CD14-positive monocyte (primary cell): ENCODE data around the gene SLC28A3. TPM values are rescaled to one million over a fixed set of nuclear protein-coding genes. Genes with fewer than 3 reads are reported as not detected.

ENCODE experiments used
- DNase-seq, 3 donors: peaks; one replicate each; pipeline ENCODE4 v3.0.0-alpha.2; 2011 to 2022
- H2AFZ ChIP-seq: 2 replicates; pipeline ENCODE4 v1.6.0; 2012; ENCODE audit warnings: mild to moderate bottlenecking, low read depth, low read length, inconsistent platforms; ENCODE audit not compliant: insufficient read depth, poor library complexity, severe bottlenecking
- H3K27ac ChIP-seq, 2 donors: 1 replicate in 1 of 2; 2 replicates in 1 of 2; pipeline ENCODE4 v1.5.1; 2012 to 2013; ENCODE audit warnings: low read length in 2 of 2, control low read depth in 1 of 2, inconsistent platforms in 1 of 2, low read depth in 1 of 2, mild to moderate bottlenecking in 1 of 2
- H3K27me3 ChIP-seq, 2 donors: one replicate each; pipeline versions ENCODE4 v1.6.0 to v1.6.1; 2011 to 2013; ENCODE audit warnings: low read length in 2 of 2; ENCODE audit not compliant: control insufficient read depth in 2 of 2, insufficient read depth in 2 of 2
- H3K36me3 ChIP-seq, 2 donors: replicated peaks in 1 of 2; 1 replicate in 1 of 2; 2 replicates in 1 of 2; pipeline versions ENCODE4 v1.5.1 to v1.6.1; 2012 to 2013; ENCODE audit warnings: low read length in 2 of 2, control low read depth in 1 of 2, inconsistent platforms in 1 of 2, mild to moderate bottlenecking in 1 of 2; ENCODE audit not compliant: insufficient read depth in 2 of 2, control insufficient read depth in 1 of 2
- H3K4me1 ChIP-seq, 2 donors: 1 replicate in 1 of 2; 2 replicates in 1 of 2; pipeline versions ENCODE4 v1.5.1 to v1.6.1; 2012 to 2013; ENCODE audit warnings: low read length in 2 of 2, control low read depth in 1 of 2, inconsistent platforms in 1 of 2, mild to moderate bottlenecking in 1 of 2, moderate library complexity in 1 of 2; ENCODE audit not compliant: insufficient read depth in 2 of 2, control insufficient read depth in 1 of 2
- H3K4me2 ChIP-seq: replicated peaks from 2 replicates; pipeline ENCODE3; 2012; ENCODE audit warnings: low read length, moderate library complexity, mild to moderate bottlenecking; ENCODE audit not compliant: poor library complexity, severe bottlenecking; ENCODE audit errors: extremely low read depth
- H3K4me3 ChIP-seq, 3 experiments: fragments of 200-600 bp in 1 of 3; sonication (generic) in 1 of 3; replicated peaks in 1 of 3; 1 replicate in 2 of 3; 2 replicates in 1 of 3; pipeline ENCODE4 v1.5.1; 2011 to 2013; ENCODE audit warnings: low read length in 3 of 3, mild to moderate bottlenecking in 3 of 3, control low read depth in 2 of 3, low read depth in 2 of 3, inconsistent platforms in 1 of 3, moderate library complexity in 1 of 3
- H3K79me2 ChIP-seq: 2 replicates; pipeline ENCODE4 v1.6.0; 2012; ENCODE audit warnings: mild to moderate bottlenecking, control low read depth, inconsistent platforms, low read length, moderate library complexity; ENCODE audit not compliant: insufficient read depth
- H3K9ac ChIP-seq: 2 replicates; pipeline ENCODE4 v1.6.0; 2017; ENCODE audit warnings: low read length, mild to moderate bottlenecking; ENCODE audit not compliant: insufficient read depth, poor library complexity, severe bottlenecking
- H3K9me3 ChIP-seq, 2 donors: replicated peaks in 1 of 2; 1 replicate in 1 of 2; 2 replicates in 1 of 2; pipeline versions ENCODE4 v1.5.1 to v1.6.1; 2012 to 2013; ENCODE audit warnings: low read length in 2 of 2, control low read depth in 1 of 2; ENCODE audit not compliant: control insufficient read depth in 1 of 2, insufficient read depth in 1 of 2
- H4K20me1 ChIP-seq: 2 replicates; pipeline ENCODE4 v1.6.0; 2012; ENCODE audit warnings: mild to moderate bottlenecking, low read length, control low read depth, moderate library complexity; ENCODE audit not compliant: insufficient read depth
- H3K27ac Mint-ChIP-seq, 7 donors: one replicate each; pipeline ENCODE4 v1.8.0; 2020; ENCODE audit warnings: mild to moderate bottlenecking in 7 of 7, mixed read lengths in 7 of 7, moderate library complexity in 6 of 7, inconsistent platforms in 2 of 7
- H3K27me3 Mint-ChIP-seq, 3 donors: one replicate each; pipeline ENCODE4 v1.8.0; 2021 to 2022; ENCODE audit warnings: low read depth in 3 of 3, mild to moderate bottlenecking in 3 of 3, mixed read lengths in 3 of 3, moderate library complexity in 3 of 3, inconsistent platforms in 1 of 3
- H3K36me3 Mint-ChIP-seq, 2 donors: one replicate each; pipeline ENCODE4 v1.8.0; 2020; ENCODE audit warnings: mixed read lengths in 2 of 2, inconsistent platforms in 1 of 2, mild to moderate bottlenecking in 1 of 2
- H3K4me1 Mint-ChIP-seq: one replicate; pipeline ENCODE4 v1.8.0; 2020; ENCODE audit warnings: mild to moderate bottlenecking, mixed read lengths
- H3K4me3 Mint-ChIP-seq, 2 donors: one replicate each; pipeline ENCODE4 v1.8.0; 2020; ENCODE audit warnings: mild to moderate bottlenecking in 2 of 2, mixed read lengths in 2 of 2, moderate library complexity in 1 of 2
- H3K9me3 Mint-ChIP-seq, 7 donors: one replicate each; pipeline ENCODE4 v1.8.0; 2020 to 2022; ENCODE audit warnings: mixed read lengths in 7 of 7, mild to moderate bottlenecking in 6 of 7, moderate library complexity in 6 of 7, inconsistent platforms in 2 of 7
- CTCF ChIP-seq: fragments of 200-600 bp; IDR thresholded peaks from one replicate; pipeline ENCODE4 v1.8.0; 2022; ENCODE audit warnings: antibody characterized with exemption, mild to moderate bottlenecking
- WGBS: methylation state at CpG from one replicate; pipeline ENCODE4 v1.1.5; 2013; ENCODE audit warnings: missing lambda C conversion rate; ENCODE audit not compliant: insufficient coverage; 5-methylcytosine and 5-hydroxymethylcytosine counted together
- intact Hi-C, 2 donors: fragments of 100-400 bp; cut with micrococcal nuclease; formaldehyde crosslinking; loops; one replicate each; pipeline versions ENCODE4 v1.15.0 to v1.15.1; 2023
- polyA plus RNA-seq, 3 donors: library from polyadenylated mRNA; depleted of rRNA in 1 of 3; unstranded in 2 of 3; stranded (reverse) in 1 of 3; fragments of 300-500 nt in 2 of 3; fragments of >200 nt in 1 of 3; fragmentation: Illumina TruSeq in 2 of 3; gene quantifications; 1 replicate in 2 of 3; 2 replicates in 1 of 3; pipeline ENCODE4 v1.2.3, GENCODE V29; 2012 to 2021

SLC28A3 gene
- polyA plus RNA-seq, 3 donors = 1.9 TPM; not detected in 2

- intact Hi-C loops = no loop called here
- H3K4me1 ChIP-seq = no peaks in the 10 kb centered on the region
- H3K4me1 Mint-ChIP-seq = no peaks in the 10 kb centered on the region
- H3K27ac ChIP-seq = no peak overlapping the region
- no peak overlapping the region for H3K4me3 Mint-ChIP-seq
- H3K36me3 Mint-ChIP-seq = no peaks in the 10 kb centered on the region
- H3K36me3 ChIP-seq = no peaks in the 10 kb centered on the region
- 85% methylated on average over 4 of the region's 5 CpGs for WGBS
- H4K20me1 ChIP-seq = no peaks in the 10 kb centered on the region
- H3K9me3 Mint-ChIP-seq = peaks cover 5 to 13% (median 6%) of the 10 kb centered on the region in 7 donors
- H3K27me3 Mint-ChIP-seq = peaks cover 2 to 6% (median 4%) of the 10 kb centered on the region in 3 donors
- H3K27ac Mint-ChIP-seq = no peak overlapping the region
- H3K9me3 ChIP-seq = no peaks in the 10 kb centered on the region
- no peak overlapping the region for H3K4me2 ChIP-seq
- H3K4me3 ChIP-seq = no peak overlapping the region
- DNase-seq = no peak
- no peak overlapping the region for H3K9ac ChIP-seq
- no peak for TF ChIP-seq CTCF
- no peaks in the 10 kb centered on the region for H3K27me3 ChIP-seq
- no peaks in the 10 kb centered on the region for H3K79me2 ChIP-seq
- H2AFZ ChIP-seq = no peak overlapping the region
Observed at GRCh38 chr9:84241817-84242373, 98.7 kb downstream of the SLC28A3 start.

- Histone ChIP-seq H3K4me2 (no peak overlapping the region), H3K4me1 (no peaks in the 10 kb centered on the region), H3K79me2 (no peaks in the 10 kb centered on the region), H3K36me3 (no peaks in the 10 kb centered on the region), H3K27me3 (no peaks in the 10 kb centered on the region), H3K9me3 (no peaks in the 10 kb centered on the region), H3K27ac (no peak overlapping the region), H3K9ac (no peak overlapping the region), H2AFZ (no peak overlapping the region), H4K20me1 (no peaks in the 10 kb centered on the region), H3K4me3 (no peak overlapping the region)
- Mint-ChIP-seq H3K36me3 (no peaks in the 10 kb centered on the region), H3K4me1 (no peaks in the 10 kb centered on the region), H3K4me3 (no peak overlapping the region), H3K9me3 (peaks cover 8 to 13% (median 9%) of the 10 kb centered on the region in 7 donors), H3K27ac (no peak overlapping the region), H3K27me3 (peaks cover 0 to 3% (median 1%) of the 10 kb centered on the region in 3 donors)
- 100% methylated on average over 1 of the region's 2 CpGs for WGBS
- intact Hi-C loops = no loop called here
- TF ChIP-seq CTCF = no peak
- no peak for DNase-seq
Observed at GRCh38 chr9:84239343-84239742, 101.2 kb downstream of the SLC28A3 start.
